Fibroblast of lung (primary cell): ENCODE data around the gene APOD.

ENCODE experiments used
- CTCF ChIP-seq, 2 donors: IDR thresholded peaks in 1 of 2; conservative IDR thresholded peaks in 1 of 2; 1 replicate in 1 of 2; 2 replicates in 1 of 2; pipeline ENCODE4 v1.5.1; 2011 to 2012; ENCODE audit warnings: low read length in 2 of 2, control low read depth in 1 of 2, inconsistent platforms in 1 of 2, low read depth in 1 of 2, mild to moderate bottlenecking in 1 of 2
- EZH2 ChIP-seq: IDR thresholded peaks from 2 replicates; pipeline ENCODE4 v1.5.1; 2012; ENCODE audit warnings: low read length, control low read depth, mild to moderate bottlenecking; ENCODE audit errors: missing control alignments

DNA sequence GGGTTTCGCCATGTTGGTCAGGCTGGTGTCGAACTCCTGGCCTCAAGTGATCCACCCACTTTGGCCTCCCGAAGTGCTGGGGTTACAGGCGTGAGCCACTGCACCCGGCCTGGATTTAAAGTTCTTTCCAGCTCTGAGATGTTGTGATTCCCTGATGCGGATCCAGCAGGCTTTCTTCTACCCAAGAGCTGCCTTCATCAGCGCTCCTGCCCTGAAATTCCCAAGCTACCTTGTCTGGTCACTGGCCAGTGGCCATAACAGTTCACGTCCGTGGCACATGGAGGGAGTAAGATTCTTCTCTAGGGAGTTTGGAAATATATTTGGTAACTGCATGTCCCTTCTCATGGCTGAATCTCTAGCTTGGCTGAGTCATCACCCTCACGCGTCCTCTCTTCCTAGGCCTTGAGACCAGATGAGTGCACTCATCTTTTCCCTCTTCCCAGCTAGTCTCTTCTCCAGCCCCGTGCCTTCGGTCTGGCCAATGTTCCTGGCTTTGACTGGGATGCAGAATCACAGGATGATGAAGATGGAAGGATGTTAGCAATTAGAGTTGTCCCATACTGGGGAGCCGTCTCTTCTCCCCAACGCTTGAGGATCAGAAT, 29.8 kb upstream of the APOD start:
- TF ChIP-seq CTCF (conservative IDR thresholded peaks at IDR 0.05 in 1 of 2, IDR thresholded peaks at IDR 0.05 in 1 of 2; ENCODE audit: low read depth in 1 of 2, low read length in 2 of 2): no peak
- TF ChIP-seq EZH2: no peak
